Measurements from ENCODE around the gene CENPN.

The CENPN gene

DNA sequence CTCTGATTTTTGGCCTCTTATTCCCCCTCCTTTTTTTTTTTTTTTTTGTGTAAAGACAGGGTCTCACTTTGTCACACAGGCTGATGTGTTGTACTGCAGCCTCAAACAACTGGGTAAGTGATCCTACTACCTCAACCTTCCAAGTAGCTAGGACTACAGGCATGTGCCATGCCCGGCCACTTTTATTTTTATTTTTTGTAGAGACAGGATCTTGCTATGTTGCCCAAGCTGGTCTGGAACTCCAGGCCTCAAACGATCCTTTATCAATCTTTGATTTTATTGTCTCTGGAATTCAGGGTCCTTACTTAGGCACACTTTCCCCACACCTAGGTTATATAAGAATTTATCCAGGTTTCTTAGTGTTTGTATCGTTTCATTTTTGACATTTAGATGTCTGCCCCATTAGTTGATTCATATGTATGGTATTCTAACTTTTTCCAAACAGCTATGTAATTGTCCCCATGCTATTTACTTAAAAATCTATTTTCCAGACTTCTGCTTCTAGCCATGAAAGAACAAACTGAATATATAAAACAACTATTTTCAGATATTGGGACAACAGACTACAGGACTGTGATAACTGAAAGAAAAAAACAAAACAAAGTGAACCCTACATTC lies 14.2 kb upstream of the CENPN start:
- ChIA-PET POLR2A (interaction anchor here (0.9 kb wide), 2 partner anchors 14 to 84 kb away, joined by 3 to 4 read pairs; partner anchors contain the start of genes C16orf46, CENPN and CMC2), CTCF (interaction anchor here (1.9 kb wide), 1 partner anchor 12 kb away, joined by 7 read pairs; no protein-coding TSS in a partner anchor)
- DNase-seq (ENCODE audit: extremely low spot score) = no peak
- TF ChIP-seq PKNOX1 (IDR thresholded peaks at IDR 0.05) = no peak
- no peak for TF ChIP-seq LEF1 (IDR thresholded peaks at IDR 0.05; ENCODE audit: borderline replicate concordance)
- no peak for TF ChIP-seq SP1 (IDR thresholded peaks at IDR 0.05)
- no peak for TF ChIP-seq TARDBP (IDR thresholded peaks at IDR 0.05)
- TF ChIP-seq FOXA1 (IDR thresholded peaks at IDR 0.05) = no peak
- no peak for TF ChIP-seq FOXK2 (IDR thresholded peaks at IDR 0.05)
- TF ChIP-seq FOXM1 (IDR thresholded peaks at IDR 0.05; ENCODE audit: borderline replicate concordance) = no peak
- TF ChIP-seq BHLHE40 (IDR thresholded peaks at IDR 0.05; ENCODE audit: borderline replicate concordance) = no peak
- TF ChIP-seq HDGF (IDR thresholded peaks at IDR 0.05; ENCODE audit: borderline replicate concordance) = no peak
- no peak for TF ChIP-seq CTBP1 (IDR thresholded peaks at IDR 0.05; ENCODE audit: borderline replicate concordance)
- no peak for TF ChIP-seq ELF4 (IDR thresholded peaks at IDR 0.05)

DNA sequence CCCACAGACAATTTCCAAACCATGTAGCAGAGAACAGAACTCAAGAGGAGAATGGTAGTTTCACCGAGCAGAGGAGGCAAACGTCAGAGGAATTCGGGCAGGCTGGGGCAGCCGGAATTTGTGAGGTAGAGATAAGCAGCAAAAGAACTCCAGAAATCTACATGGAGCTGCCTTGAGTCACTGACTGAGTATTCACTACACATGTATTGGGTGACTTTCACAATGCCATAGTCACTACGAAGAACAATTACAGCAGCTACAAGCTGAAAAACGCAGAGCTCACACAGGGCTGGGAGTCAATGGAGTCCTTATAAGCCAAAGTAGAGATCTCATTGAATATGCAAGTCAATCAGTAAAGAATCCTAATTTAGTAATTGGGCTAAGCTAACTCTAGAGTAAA lies 13.7 kb upstream of the CENPN start:
- no peak for DNase-seq (ENCODE audit: extremely low spot score)
- ChIA-PET CTCF (interaction anchor here (1.4 to 1.9 kb wide), 2 partner anchors 12 to 18 kb away, joined by 4 to 7 read pairs; no protein-coding TSS in a partner anchor), POLR2A (interaction anchor here (0.9 kb wide), 2 partner anchors 14 to 84 kb away, joined by 3 to 4 read pairs; partner anchors contain the start of genes C16orf46, CENPN and CMC2)
- TF ChIP-seq ARNT (IDR thresholded peaks at IDR 0.05) (no peak), ELF4 (IDR thresholded peaks at IDR 0.05) (no peak), SP1 (IDR thresholded peaks at IDR 0.05) (no peak), SUZ12 (IDR thresholded peaks at IDR 0.05) (no peak), BHLHE40 (IDR thresholded peaks at IDR 0.05; ENCODE audit: borderline replicate concordance) (no peak), LEF1 (IDR thresholded peaks at IDR 0.05; ENCODE audit: borderline replicate concordance) (no peak), TARDBP (IDR thresholded peaks at IDR 0.05) (no peak), PKNOX1 (IDR thresholded peaks at IDR 0.05) (no peak), L3MBTL2 (conservative IDR thresholded peaks at IDR 0.05) (no peak), CTBP1 (IDR thresholded peaks at IDR 0.05; ENCODE audit: borderline replicate concordance) (no peak), HDGF (IDR thresholded peaks at IDR 0.05; ENCODE audit: borderline replicate concordance) (no peak), NFRKB (IDR thresholded peaks at IDR 0.05) (no peak), ZNF384 (IDR thresholded peaks at IDR 0.05) (no peak), FOXK2 (IDR thresholded peaks at IDR 0.05) (no peak), FOXM1 (IDR thresholded peaks at IDR 0.05; ENCODE audit: borderline replicate concordance) (no peak), FOXA1 (IDR thresholded peaks at IDR 0.05) (no peak)

DNA sequence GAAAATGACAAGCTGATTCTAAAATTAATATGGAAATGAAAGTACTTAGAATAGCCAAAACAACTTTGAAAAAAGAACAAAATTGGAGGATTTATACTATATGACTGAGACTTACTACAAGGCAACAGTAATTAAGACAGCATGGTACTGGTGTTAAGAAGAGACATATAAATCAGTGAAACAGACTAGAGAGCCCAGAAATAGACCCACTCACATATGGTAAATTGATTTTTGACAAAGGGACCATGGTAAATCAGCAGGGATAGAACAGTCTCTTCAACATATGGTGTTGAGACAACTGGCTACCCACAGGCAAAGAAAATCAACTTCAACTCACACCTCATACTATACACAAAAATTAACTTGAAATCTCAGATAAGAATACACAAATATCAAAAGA lies 13.2 kb upstream of the CENPN start:
- no peak for TF ChIP-seq SP1 (IDR thresholded peaks at IDR 0.05)
- no peak for TF ChIP-seq FOXM1 (IDR thresholded peaks at IDR 0.05; ENCODE audit: borderline replicate concordance)
- no peak for TF ChIP-seq LEF1 (IDR thresholded peaks at IDR 0.05; ENCODE audit: borderline replicate concordance)
- ChIA-PET CTCF (interaction anchor here (1.4 to 1.9 kb wide), 2 partner anchors 11 to 19 kb away, joined by 4 to 7 read pairs; no protein-coding TSS in a partner anchor), POLR2A (interaction anchor here (0.9 kb wide), 1 partner anchor 83 kb away, joined by 3 read pairs; the partner anchor contains the start of gene C16orf46)
- no peak for DNase-seq (ENCODE audit: extremely low spot score)

DNA sequence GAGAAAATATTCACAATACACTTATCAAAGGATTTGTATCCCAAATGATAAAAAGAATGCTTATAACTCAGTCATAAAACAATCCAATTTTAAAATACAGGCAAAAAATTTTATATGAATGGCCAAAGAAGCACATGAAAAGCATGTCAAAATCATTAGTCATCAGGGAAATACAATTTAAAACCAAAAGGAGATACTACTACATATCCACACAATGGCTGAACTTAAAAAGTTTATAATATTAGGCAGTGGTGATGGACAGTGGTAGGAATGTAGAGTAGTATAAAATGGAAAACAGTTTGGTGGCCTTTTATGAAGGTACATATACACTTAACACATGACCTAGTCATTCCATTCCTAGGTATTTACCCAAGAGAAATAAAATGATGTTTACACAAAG lies 12.6 kb upstream of the CENPN start:
- ChIA-PET CTCF (interaction anchor here (1.4 kb wide), 1 partner anchor 20 kb away, joined by 4 read pairs; no protein-coding TSS in a partner anchor), POLR2A (no interaction called here)
- no peak for DNase-seq (ENCODE audit: extremely low spot score)
- TF ChIP-seq HDGF (IDR thresholded peaks at IDR 0.05; ENCODE audit: borderline replicate concordance) (no peak), ARNT (IDR thresholded peaks at IDR 0.05) (no peak), FOXA1 (IDR thresholded peaks at IDR 0.05) (no peak), L3MBTL2 (conservative IDR thresholded peaks at IDR 0.05) (no peak), BHLHE40 (IDR thresholded peaks at IDR 0.05; ENCODE audit: borderline replicate concordance) (no peak), LEF1 (IDR thresholded peaks at IDR 0.05; ENCODE audit: borderline replicate concordance) (no peak), FOXK2 (IDR thresholded peaks at IDR 0.05) (no peak), TARDBP (IDR thresholded peaks at IDR 0.05) (no peak), SUZ12 (IDR thresholded peaks at IDR 0.05) (no peak), NFRKB (IDR thresholded peaks at IDR 0.05) (no peak), SP1 (IDR thresholded peaks at IDR 0.05) (no peak), FOXM1 (IDR thresholded peaks at IDR 0.05; ENCODE audit: borderline replicate concordance) (no peak), CTBP1 (IDR thresholded peaks at IDR 0.05; ENCODE audit: borderline replicate concordance) (no peak), ELF4 (IDR thresholded peaks at IDR 0.05) (no peak), ZNF384 (IDR thresholded peaks at IDR 0.05) (no peak), PKNOX1 (IDR thresholded peaks at IDR 0.05) (no peak)

GRCh38 chr16:80996688-80997138 lies 10.3 kb upstream of the CENPN start:
- DNase-seq (ENCODE audit: extremely low spot score) = no peak
- POLR2A ChIA-PET = interaction anchor here (2.5 kb wide), 1 partner anchor 10 kb away, joined by 10 read pairs; the partner anchor contains the start of genes CENPN and CMC2
- CTCF ChIA-PET = no interaction called here
- TF ChIP-seq FOXM1 (IDR thresholded peaks at IDR 0.05; ENCODE audit: borderline replicate concordance) (no peak), BHLHE40 (IDR thresholded peaks at IDR 0.05; ENCODE audit: borderline replicate concordance) (no peak), TARDBP (IDR thresholded peaks at IDR 0.05) (no peak), ARNT (IDR thresholded peaks at IDR 0.05) (no peak), NFRKB (IDR thresholded peaks at IDR 0.05) (no peak), FOXA1 (IDR thresholded peaks at IDR 0.05) (0 out of 2 replicates have a peak, but pooled peaks have one; percentile 16), ELF4 (IDR thresholded peaks at IDR 0.05) (no peak), FOXK2 (IDR thresholded peaks at IDR 0.05) (no peak), SP1 (IDR thresholded peaks at IDR 0.05) (no peak), PKNOX1 (IDR thresholded peaks at IDR 0.05) (peak; percentile 97), CTBP1 (IDR thresholded peaks at IDR 0.05; ENCODE audit: borderline replicate concordance) (peak; percentile 71; the same call in 1 of the 2 replicates), HDGF (IDR thresholded peaks at IDR 0.05; ENCODE audit: borderline replicate concordance) (no peak), ZNF384 (IDR thresholded peaks at IDR 0.05) (no peak), L3MBTL2 (conservative IDR thresholded peaks at IDR 0.05) (no peak), LEF1 (IDR thresholded peaks at IDR 0.05; ENCODE audit: borderline replicate concordance) (no peak), SUZ12 (IDR thresholded peaks at IDR 0.05) (no peak)
